GM21529 (cell line): ENCODE results near the gene CASP8.

Source experiments
- ATAC-seq: cut with Tn5 transposase; IDR thresholded peaks from one replicate; pipeline ENCODE4 v1.9.1; 2021; ENCODE audit not compliant: unreplicated experiment

Gene CASP8

DNA sequence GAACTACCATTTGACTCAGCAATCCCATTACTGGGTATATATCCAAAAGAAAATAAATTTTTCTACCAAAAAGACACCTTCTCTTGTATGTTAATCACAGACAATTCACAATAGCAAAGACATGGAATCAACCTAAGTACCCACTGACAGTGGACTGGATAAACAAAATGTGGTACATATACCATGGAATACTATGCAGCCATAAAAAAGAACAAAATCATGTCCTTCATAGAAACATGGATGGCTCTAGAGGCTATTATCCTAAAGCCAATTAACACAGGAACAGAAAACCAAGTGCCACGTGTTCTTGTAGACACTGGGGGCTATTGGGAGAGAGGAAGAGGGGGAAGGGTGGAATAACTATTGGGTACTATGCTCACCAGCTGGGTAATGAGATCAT lies 69.1 kb downstream of the CASP8 start:
- ATAC-seq = no peak
